ENCODE data around the gene ARHGAP30.

GRCh38 chr1:161054805-161055204 is 14.9 kb downstream of the ARHGAP30 start:
- TF ChIP-seq CTCF (conservative IDR thresholded peaks at IDR 0.05; ENCODE audit: low read depth, low read length), result peak; percentile 39
- no peak for TF ChIP-seq EZH2phosphoT487 (IDR thresholded peaks at IDR 0.05; ENCODE audit: borderline replicate concordance, low read length)

Measured in PC-3 (cell line).